ENCODE data around the gene MOV10L1. TPM values are rescaled to one million over a fixed set of nuclear protein-coding genes. Genes with fewer than 3 reads are reported as not detected.
"Not testable (repeated sequence)": the region's sequence is repeated elsewhere in the genome, so short reads cannot be mapped to it uniquely, and the experiment has no call there.

MOV10L1 gene
- total RNA-seq, 3 donors from 2014 or later: 0.16 to 0.44 (median 0.33) TPM

DNA sequence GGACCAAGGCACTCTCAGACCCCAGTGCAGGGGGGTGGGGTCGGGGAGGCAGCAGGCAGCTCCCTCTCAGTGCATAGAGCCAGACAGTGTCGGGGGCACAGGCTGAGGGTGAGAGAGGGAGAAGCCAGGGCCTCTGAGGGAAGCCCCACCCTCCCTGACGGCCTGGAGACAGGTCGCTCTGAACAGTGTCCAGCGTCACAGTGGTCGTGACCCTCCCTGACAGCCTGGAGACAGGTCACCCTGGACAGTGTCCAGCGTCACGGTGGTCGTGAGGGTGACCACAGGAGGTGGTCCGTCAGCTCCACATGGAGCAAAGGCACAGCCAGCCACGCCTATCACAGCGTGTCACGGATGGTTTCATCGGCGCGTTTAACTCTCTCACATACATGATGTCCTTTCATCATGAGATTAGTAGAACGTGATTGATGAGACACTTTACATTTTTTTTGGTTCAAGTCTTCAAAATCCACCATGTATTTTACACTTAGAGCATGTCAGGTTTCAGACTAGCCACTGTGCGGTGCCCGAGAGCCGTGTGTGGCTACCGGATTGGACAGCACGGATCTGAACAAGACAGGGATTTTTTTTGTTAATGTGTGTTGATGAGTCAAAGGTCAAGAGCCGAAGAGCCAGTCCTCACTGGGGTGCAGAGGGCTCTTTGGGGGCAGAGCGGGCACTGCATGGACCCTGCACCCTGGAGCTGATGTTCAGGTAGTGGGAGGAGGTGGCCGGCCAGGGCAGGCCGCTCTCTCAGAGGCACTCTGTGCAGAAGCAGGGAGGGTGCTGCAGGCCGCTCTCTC, 56.8 kb downstream of the MOV10L1 start:
- Histone ChIP-seq H3K27me3 (no peaks in the 10 kb centered on the region), H3K27ac (no peak overlapping the region), H3K4me1 (no peaks in the 10 kb centered on the region), H3K4me3 (no peak overlapping the region), H3K9me3 (no peaks in the 10 kb centered on the region), H3K36me3 (no peaks in the 10 kb centered on the region)
- TF ChIP-seq CTCF (IDR thresholded peaks at IDR 0.05): peak; percentile 21 to 83 (median 72)
- no peak for TF ChIP-seq POLR2AphosphoS5 (IDR thresholded peaks at IDR 0.05)
- intact Hi-C loops (cut with DNase I; ENCODE audit: low total_unique reads): no loop called here
- no peak for DNase-seq (ENCODE audit: low spot score in 2 of 2)

DNA sequence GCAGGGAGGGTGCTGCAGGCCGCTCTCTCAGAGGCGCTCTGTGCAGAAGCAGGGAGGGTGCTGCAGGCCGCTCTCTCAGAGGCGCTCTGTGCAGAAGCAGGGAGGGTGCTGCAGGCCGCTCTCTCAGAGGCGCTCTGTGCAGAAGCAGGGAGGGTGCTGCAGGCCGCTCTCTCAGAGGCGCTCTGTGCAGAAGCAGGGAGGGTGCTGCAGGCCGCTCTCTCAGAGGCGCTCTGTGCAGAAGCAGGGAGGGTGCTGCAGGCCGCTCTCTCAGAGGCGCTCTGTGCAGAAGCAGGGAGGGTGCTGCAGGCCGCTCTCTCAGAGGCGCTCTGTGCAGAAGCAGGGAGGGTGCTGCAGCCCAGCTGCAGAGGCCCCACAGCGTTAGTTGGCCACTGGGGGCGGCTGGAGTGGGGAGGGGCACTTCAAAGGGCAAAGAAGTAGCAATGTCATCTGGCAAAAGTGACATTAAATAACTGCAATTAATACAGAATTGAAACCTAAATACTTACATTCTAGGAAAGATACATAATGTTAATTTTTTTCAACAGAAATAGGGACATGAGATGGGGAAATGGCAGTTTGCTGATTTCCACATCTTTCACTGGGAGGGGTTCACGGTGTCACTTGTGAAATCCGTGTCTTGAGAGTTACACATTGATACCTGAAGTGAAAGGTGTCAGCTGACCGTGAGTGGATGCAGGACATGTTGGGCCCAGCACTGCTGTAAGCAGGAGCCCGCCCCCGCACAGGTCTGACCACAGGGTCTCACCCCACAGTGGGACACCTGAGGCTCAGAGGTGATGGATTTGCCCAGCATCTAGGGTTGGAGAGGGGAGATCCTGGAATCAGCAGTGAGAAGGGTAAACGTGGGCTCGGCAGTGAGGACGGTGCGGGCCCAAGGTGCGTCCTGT, 57.7 kb downstream of the MOV10L1 start:
- H3K36me3 ChIP-seq; H3K4me1 ChIP-seq; H3K27ac ChIP-seq; DNase-seq (ENCODE audit: low spot score in 2 of 2); intact Hi-C loops (cut with DNase I; ENCODE audit: low total_unique reads); H3K9me3 ChIP-seq; H3K27me3 ChIP-seq; H3K4me3 ChIP-seq: not testable (repeated sequence)

DNA sequence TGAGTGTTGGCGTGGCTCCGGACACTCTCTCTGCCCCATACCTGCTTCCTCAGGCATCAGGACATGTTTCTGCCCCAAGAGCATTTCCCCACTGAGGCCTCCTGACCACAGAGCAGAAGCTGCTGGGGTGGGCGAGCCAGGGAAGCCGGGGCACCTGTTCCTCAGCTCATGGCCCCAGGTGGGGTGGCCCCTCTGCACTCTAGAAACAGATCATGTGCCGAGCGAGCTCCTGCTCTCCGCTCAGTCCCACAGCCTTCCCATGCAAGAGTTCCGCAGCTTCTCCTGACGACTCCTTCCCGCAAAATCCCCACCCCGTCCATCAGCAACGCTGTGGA, 58.3 kb downstream of the MOV10L1 start:
- Histone ChIP-seq H3K4me3 (no peak overlapping the region), H3K9me3 (no peaks in the 10 kb centered on the region), H3K27me3 (no peaks in the 10 kb centered on the region), H3K36me3 (no peaks in the 10 kb centered on the region), H3K27ac (no peak overlapping the region), H3K4me1 (no peaks in the 10 kb centered on the region)
- no peak for DNase-seq (ENCODE audit: low spot score in 2 of 2)
- intact Hi-C loops (cut with DNase I; ENCODE audit: low total_unique reads): no loop called here
- TF ChIP-seq POLR2A (IDR thresholded peaks at IDR 0.05): no peak
- TF ChIP-seq CTCF (IDR thresholded peaks at IDR 0.05): no peak
- no peak for TF ChIP-seq POLR2AphosphoS5 (IDR thresholded peaks at IDR 0.05)

- Histone ChIP-seq H3K27ac (no peak overlapping the region), H3K4me3 (no peak overlapping the region), H3K9me3 (no peaks in the 10 kb centered on the region), H3K36me3 (no peaks in the 10 kb centered on the region), H3K4me1 (no peaks in the 10 kb centered on the region), H3K27me3 (no peaks in the 10 kb centered on the region)
- peak in 2 of 3 donors; percentile 55 to 65 for TF ChIP-seq CTCF (IDR thresholded peaks at IDR 0.05)
- TF ChIP-seq POLR2A (IDR thresholded peaks at IDR 0.05): no peak
- TF ChIP-seq POLR2AphosphoS5 (IDR thresholded peaks at IDR 0.05): no peak
- intact Hi-C loops (cut with DNase I; ENCODE audit: low total_unique reads): no loop called here
- DNase-seq (ENCODE audit: low spot score in 2 of 2): no peak
Measured at GRCh38 chr22:50148991-50149721, 59.4 kb downstream of the MOV10L1 start.

- Histone ChIP-seq H3K4me3 (no peak overlapping the region), H3K36me3 (no peaks in the 10 kb centered on the region), H3K9me3 (no peaks in the 10 kb centered on the region), H3K27me3 (no peaks in the 10 kb centered on the region), H3K4me1 (no peaks in the 10 kb centered on the region), H3K27ac (no peak overlapping the region)
- no peak for DNase-seq (ENCODE audit: low spot score in 2 of 2)
- intact Hi-C loops (cut with DNase I; ENCODE audit: low total_unique reads): loop anchor here (5.0 to 10.0 kb wide), 2 partner anchors 54 to 267 kb away; partner anchors contain the start of gene SELENOO
- TF ChIP-seq POLR2AphosphoS5 (IDR thresholded peaks at IDR 0.05): no peak
- no peak for TF ChIP-seq POLR2A (IDR thresholded peaks at IDR 0.05)
- no peak for TF ChIP-seq CTCF (IDR thresholded peaks at IDR 0.05)
Measured at GRCh38 chr22:50150161-50151129, 60.6 kb downstream of the MOV10L1 start.

All from breast epithelium (tissue), 4 donors.